HEK293 (cell line): ENCODE data around the gene HSD17B4.

ENCODE experiments used
- CTCF ChIA-PET: fragments of 350-600 bp; formaldehyde crosslinking; extraction: SDS; loops from one replicate; lab custom pipeline; 2021; ENCODE audit warnings: antibody characterized with exemption; lab: Yijun Ruan, JAX
- POLR2A ChIA-PET: fragments of 300-600 bp; formaldehyde crosslinking; extraction: SDS; loops from one replicate; lab custom pipeline; 2020; ENCODE audit warnings: antibody characterized with exemption, inconsistent platforms; lab: Yijun Ruan, JAX
- H3K27ac ChIP-seq: fragments of 200-500 bp; sonication (Bioruptor generic); 2 replicates; pipeline ENCODE4 v1.5.1; 2014; ENCODE audit warnings: low read depth, low read length, control low read depth, inconsistent platforms; ENCODE audit errors: extremely low read depth
- H3K36me3 ChIP-seq, 2 experiments: fragments of 200-500 bp in 1 of 2; sonication (Bioruptor generic) in 1 of 2; 1 replicate in 1 of 2; 2 replicates in 1 of 2; pipeline ENCODE4 v1.5.1; 2014 to 2017; ENCODE audit warnings: inconsistent platforms in 2 of 2, low read length in 2 of 2; ENCODE audit not compliant: control insufficient read depth in 2 of 2, insufficient read depth in 1 of 2
- H3K4me1 ChIP-seq: fragments of 200-500 bp; sonication (Bioruptor generic); 2 replicates; pipeline ENCODE4 v1.5.1; 2014; ENCODE audit warnings: mild to moderate bottlenecking, low read length, inconsistent platforms; ENCODE audit not compliant: control insufficient read depth, insufficient read depth
- H3K4me3 ChIP-seq: 2 replicates; pipeline ENCODE4 v1.5.1; 2011; ENCODE audit warnings: low read depth, mild to moderate bottlenecking, control low read depth, low read length, moderate library complexity
- H3K9me3 ChIP-seq: fragments of 200-500 bp; sonication (Bioruptor generic); 2 replicates; pipeline ENCODE4 v1.5.1; 2014; ENCODE audit warnings: low read depth, low read length, inconsistent platforms; ENCODE audit not compliant: control insufficient read depth, insufficient read depth
- INSM2 ChIP-seq: fragments of 450-650 bp; formaldehyde crosslinking; IDR thresholded peaks from 2 replicates; pipeline ENCODE4 v1.5.1; 2016; ENCODE audit warnings: missing biosample characterization, missing genetic modification characterization
- PATZ1 ChIP-seq: fragments of 450-650 bp; formaldehyde crosslinking; IDR thresholded peaks from 2 replicates; pipeline ENCODE4 v1.5.1; 2016; ENCODE audit warnings: missing biosample characterization, missing genetic modification characterization
- ZBTB20 ChIP-seq: fragments of 450-650 bp; formaldehyde crosslinking; IDR thresholded peaks from 2 replicates; pipeline ENCODE4 v1.5.1; 2016; ENCODE audit warnings: missing biosample characterization, missing genetic modification characterization
- ZFP69B ChIP-seq: fragments of 450-650 bp; formaldehyde crosslinking; IDR thresholded peaks from 2 replicates; pipeline ENCODE4 v1.5.1; 2016; ENCODE audit warnings: missing biosample characterization, missing genetic modification characterization
- ZNF184 ChIP-seq: fragments of 450-650 bp; IDR thresholded peaks from 2 replicates; pipeline ENCODE4 v1.5.1; 2018; ENCODE audit warnings: missing biosample characterization, mild to moderate bottlenecking, missing genetic modification characterization
- ZNF19 ChIP-seq: fragments of 450-650 bp; formaldehyde crosslinking; IDR thresholded peaks from 2 replicates; pipeline ENCODE4; 2016; ENCODE audit warnings: missing biosample characterization, missing genetic modification characterization, low read depth
- ZNF2 ChIP-seq: fragments of 450-650 bp; formaldehyde crosslinking; IDR thresholded peaks from 2 replicates; pipeline ENCODE4 v1.5.1; 2016; ENCODE audit warnings: missing biosample characterization, missing genetic modification characterization
- ZNF221 ChIP-seq: fragments of 450-650 bp; formaldehyde crosslinking; IDR thresholded peaks from 2 replicates; pipeline ENCODE4 v1.5.1; 2017; ENCODE audit warnings: missing biosample characterization, missing genetic modification characterization, borderline replicate concordance
- ZNF280D ChIP-seq: fragments of 450-650 bp; formaldehyde crosslinking; IDR thresholded peaks from 2 replicates; pipeline ENCODE4 v1.5.1; 2016; ENCODE audit warnings: missing biosample characterization, missing genetic modification characterization
- ZNF433 ChIP-seq: fragments of 450-650 bp; formaldehyde crosslinking; IDR thresholded peaks from 2 replicates; pipeline ENCODE4 v1.5.1; 2016; ENCODE audit warnings: missing biosample characterization, missing genetic modification characterization, low read depth
- ZNF571 ChIP-seq: fragments of 450-650 bp; formaldehyde crosslinking; IDR thresholded peaks from 2 replicates; pipeline ENCODE4 v1.5.0; 2017; ENCODE audit warnings: missing biosample characterization, missing genetic modification characterization
- ZNF660 ChIP-seq: fragments of 450-650 bp; IDR thresholded peaks from 2 replicates; pipeline ENCODE4 v1.5.1; 2018; ENCODE audit warnings: missing biosample characterization, mild to moderate bottlenecking, missing genetic modification characterization
- TF ChIP-seq, protein P1 (sequence below): fragments of 450-650 bp; formaldehyde crosslinking; IDR thresholded peaks from 2 replicates; pipeline ENCODE4 v1.5.1; 2017; ENCODE audit warnings: missing biosample characterization, missing genetic modification characterization
- TF ChIP-seq, protein P2 (sequence below): fragments of 450-650 bp; formaldehyde crosslinking; IDR thresholded peaks from 2 replicates; pipeline ENCODE4 v1.5.1; 2016; ENCODE audit warnings: missing biosample characterization, missing genetic modification characterization
- TF ChIP-seq, protein P3 (sequence below): fragments of 450-650 bp; formaldehyde crosslinking; IDR thresholded peaks from 2 replicates; pipeline ENCODE4 v1.5.1; 2016; ENCODE audit warnings: missing biosample characterization, missing genetic modification characterization, borderline replicate concordance

HSD17B4 gene

GRCh38 chr5:119524485-119524884 lies 72.2 kb downstream of the HSD17B4 start:
- Histone ChIP-seq H3K4me1 (no peaks in the 10 kb centered on the region), H3K4me3 (no peak overlapping the region), H3K9me3 (no peaks in the 10 kb centered on the region), H3K27ac (no peak overlapping the region), H3K36me3 (peaks cover 23 to 31% of the 10 kb centered on the region in 2 experiments; a peak in 2 of 3 replicates)
- ChIA-PET CTCF (interaction anchor here (0.7 kb wide), 1 partner anchor 53 kb away, joined by 3 read pairs; no protein-coding TSS in a partner anchor), POLR2A (no interaction called here)
- no peak for TF ChIP-seq PATZ1
- TF ChIP-seq ZBTB20 (tag by site-specific recombination), result no peak
- TF ChIP-seq ZFP69B, result no peak
- TF ChIP-seq, protein P1, sequence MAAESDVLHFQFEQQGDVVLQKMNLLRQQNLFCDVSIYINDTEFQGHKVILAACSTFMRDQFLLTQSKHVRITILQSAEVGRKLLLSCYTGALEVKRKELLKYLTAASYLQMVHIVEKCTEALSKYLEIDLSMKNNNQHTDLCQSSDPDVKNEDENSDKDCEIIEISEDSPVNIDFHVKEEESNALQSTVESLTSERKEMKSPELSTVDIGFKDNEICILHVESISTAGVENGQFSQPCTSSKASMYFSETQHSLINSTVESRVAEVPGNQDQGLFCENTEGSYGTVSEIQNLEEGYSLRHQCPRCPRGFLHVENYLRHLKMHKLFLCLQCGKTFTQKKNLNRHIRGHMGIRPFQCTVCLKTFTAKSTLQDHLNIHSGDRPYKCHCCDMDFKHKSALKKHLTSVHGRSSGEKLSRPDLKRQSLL (tag by site-specific recombination), result no peak
- TF ChIP-seq ZNF433, result no peak
- TF ChIP-seq ZNF19 (tag by site-specific recombination), result no peak
- no peak for TF ChIP-seq ZNF221
- no peak for TF ChIP-seq ZNF660 (tag by site-specific recombination)
- no peak for TF ChIP-seq INSM2 (tag by site-specific recombination)

DNA sequence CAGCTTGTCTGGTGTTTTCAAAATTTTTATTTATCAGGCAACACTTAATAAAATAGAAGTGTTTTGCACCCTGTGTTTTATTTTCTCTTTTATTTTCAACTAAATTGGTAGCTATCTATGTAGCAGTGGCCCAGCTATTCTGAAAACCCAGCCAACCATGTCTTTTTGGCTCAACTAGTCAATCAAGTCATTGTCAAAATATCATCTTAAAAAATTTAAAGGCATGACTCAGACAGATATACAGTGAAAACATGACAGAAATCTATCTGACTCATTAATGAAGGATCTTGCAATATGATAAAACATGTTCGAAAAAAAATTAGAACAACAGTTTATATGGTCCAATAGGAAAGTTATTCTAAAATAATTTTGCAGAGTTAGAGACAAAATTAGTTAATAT lies 75.1 kb downstream of the HSD17B4 start:
- ChIA-PET POLR2A (no interaction called here), CTCF (no interaction called here)
- Histone ChIP-seq H3K4me1 (no peaks in the 10 kb centered on the region), H3K36me3 (peaks cover 33 to 42% of the 10 kb centered on the region in 2 experiments), H3K9me3 (no peaks in the 10 kb centered on the region), H3K4me3 (no peak overlapping the region), H3K27ac (no peak overlapping the region)
- TF ChIP-seq ZNF2 (tag by site-specific recombination), result no peak
- no peak for TF ChIP-seq ZNF280D (tag by site-specific recombination)
- TF ChIP-seq ZNF571, result no peak
- TF ChIP-seq, protein P2, sequence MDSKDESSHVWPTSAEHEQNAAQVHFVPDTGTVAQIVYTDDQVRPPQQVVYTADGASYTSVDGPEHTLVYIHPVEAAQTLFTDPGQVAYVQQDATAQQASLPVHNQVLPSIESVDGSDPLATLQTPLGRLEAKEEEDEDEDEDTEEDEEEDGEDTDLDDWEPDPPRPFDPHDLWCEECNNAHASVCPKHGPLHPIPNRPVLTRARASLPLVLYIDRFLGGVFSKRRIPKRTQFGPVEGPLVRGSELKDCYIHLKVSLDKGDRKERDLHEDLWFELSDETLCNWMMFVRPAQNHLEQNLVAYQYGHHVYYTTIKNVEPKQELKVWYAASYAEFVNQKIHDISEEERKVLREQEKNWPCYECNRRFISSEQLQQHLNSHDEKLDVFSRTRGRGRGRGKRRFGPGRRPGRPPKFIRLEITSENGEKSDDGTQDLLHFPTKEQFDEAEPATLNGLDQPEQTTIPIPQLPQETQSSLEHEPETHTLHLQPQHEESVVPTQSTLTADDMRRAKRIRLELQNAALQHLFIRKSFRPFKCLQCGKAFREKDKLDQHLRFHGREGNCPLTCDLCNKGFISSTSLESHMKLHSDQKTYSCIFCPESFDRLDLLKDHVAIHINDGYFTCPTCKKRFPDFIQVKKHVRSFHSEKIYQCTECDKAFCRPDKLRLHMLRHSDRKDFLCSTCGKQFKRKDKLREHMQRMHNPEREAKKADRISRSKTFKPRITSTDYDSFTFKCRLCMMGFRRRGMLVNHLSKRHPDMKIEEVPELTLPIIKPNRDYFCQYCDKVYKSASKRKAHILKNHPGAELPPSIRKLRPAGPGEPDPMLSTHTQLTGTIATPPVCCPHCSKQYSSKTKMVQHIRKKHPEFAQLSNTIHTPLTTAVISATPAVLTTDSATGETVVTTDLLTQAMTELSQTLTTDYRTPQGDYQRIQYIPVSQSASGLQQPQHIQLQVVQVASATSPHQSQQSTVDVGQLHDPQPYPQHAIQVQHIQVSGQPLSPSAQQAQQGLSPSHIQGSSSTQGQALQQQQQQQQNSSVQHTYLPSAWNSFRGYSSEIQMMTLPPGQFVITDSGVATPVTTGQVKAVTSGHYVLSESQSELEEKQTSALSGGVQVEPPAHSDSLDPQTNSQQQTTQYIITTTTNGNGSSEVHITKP (tag by site-specific recombination), result no peak
- TF ChIP-seq, protein P3, sequence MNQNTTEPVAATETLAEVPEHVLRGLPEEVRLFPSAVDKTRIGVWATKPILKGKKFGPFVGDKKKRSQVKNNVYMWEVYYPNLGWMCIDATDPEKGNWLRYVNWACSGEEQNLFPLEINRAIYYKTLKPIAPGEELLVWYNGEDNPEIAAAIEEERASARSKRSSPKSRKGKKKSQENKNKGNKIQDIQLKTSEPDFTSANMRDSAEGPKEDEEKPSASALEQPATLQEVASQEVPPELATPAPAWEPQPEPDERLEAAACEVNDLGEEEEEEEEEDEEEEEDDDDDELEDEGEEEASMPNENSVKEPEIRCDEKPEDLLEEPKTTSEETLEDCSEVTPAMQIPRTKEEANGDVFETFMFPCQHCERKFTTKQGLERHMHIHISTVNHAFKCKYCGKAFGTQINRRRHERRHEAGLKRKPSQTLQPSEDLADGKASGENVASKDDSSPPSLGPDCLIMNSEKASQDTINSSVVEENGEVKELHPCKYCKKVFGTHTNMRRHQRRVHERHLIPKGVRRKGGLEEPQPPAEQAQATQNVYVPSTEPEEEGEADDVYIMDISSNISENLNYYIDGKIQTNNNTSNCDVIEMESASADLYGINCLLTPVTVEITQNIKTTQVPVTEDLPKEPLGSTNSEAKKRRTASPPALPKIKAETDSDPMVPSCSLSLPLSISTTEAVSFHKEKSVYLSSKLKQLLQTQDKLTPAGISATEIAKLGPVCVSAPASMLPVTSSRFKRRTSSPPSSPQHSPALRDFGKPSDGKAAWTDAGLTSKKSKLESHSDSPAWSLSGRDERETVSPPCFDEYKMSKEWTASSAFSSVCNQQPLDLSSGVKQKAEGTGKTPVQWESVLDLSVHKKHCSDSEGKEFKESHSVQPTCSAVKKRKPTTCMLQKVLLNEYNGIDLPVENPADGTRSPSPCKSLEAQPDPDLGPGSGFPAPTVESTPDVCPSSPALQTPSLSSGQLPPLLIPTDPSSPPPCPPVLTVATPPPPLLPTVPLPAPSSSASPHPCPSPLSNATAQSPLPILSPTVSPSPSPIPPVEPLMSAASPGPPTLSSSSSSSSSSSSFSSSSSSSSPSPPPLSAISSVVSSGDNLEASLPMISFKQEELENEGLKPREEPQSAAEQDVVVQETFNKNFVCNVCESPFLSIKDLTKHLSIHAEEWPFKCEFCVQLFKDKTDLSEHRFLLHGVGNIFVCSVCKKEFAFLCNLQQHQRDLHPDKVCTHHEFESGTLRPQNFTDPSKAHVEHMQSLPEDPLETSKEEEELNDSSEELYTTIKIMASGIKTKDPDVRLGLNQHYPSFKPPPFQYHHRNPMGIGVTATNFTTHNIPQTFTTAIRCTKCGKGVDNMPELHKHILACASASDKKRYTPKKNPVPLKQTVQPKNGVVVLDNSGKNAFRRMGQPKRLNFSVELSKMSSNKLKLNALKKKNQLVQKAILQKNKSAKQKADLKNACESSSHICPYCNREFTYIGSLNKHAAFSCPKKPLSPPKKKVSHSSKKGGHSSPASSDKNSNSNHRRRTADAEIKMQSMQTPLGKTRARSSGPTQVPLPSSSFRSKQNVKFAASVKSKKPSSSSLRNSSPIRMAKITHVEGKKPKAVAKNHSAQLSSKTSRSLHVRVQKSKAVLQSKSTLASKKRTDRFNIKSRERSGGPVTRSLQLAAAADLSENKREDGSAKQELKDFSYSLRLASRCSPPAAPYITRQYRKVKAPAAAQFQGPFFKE (tag by site-specific recombination), result no peak
- TF ChIP-seq ZNF184 (tag by site-specific recombination), result no peak
